B cell (primary cell): Measurements from ENCODE around the gene CABLES2. TPM values are rescaled to one million over a fixed set of nuclear protein-coding genes. Genes with fewer than 3 reads are reported as not detected.

Source experiments
- ATAC-seq: fragments of 200-7000 bp; cut with Tn5 transposase; one replicate; pipeline ENCODE4 v1.10.0; 2021; ENCODE audit warnings: low read depth, mild to moderate bottlenecking, moderate number of reproducible peaks, moderate library complexity
- CTCF ChIA-PET: fragments of 350-600 bp; sonication (Branson Sonifier 250); formaldehyde crosslinking; loops from one replicate; lab custom pipeline; 2021; ENCODE audit warnings: antibody characterized with exemption, inconsistent platforms; lab: Charles Lee
- POLR2A ChIA-PET: fragments of 350-600 bp; sonication (Branson Sonifier 250); formaldehyde crosslinking; loops from one replicate; lab custom pipeline; 2021; ENCODE audit warnings: antibody characterized with exemption; lab: Charles Lee
- DNase-seq: peaks from one replicate; pipeline ENCODE4 v3.0.0; 2013
- H2AFZ ChIP-seq: 2 replicates; pipeline ENCODE4 v1.6.1; 2012; ENCODE audit warnings: mild to moderate bottlenecking, low read depth, low read length; ENCODE audit not compliant: insufficient read depth, poor library complexity, severe bottlenecking
- H3K27ac ChIP-seq, 2 donors: 1 replicate in 1 of 2; 2 replicates in 1 of 2; pipeline ENCODE4 v1.5.1; 2012 to 2013; ENCODE audit warnings: low read length in 2 of 2, mild to moderate bottlenecking in 2 of 2, moderate library complexity in 1 of 2
- H3K27me3 ChIP-seq, 4 experiments: fragments of 200-600 bp in 1 of 4; sonication (generic) in 1 of 4; replicated peaks in 1 of 4; 1 replicate in 2 of 4; 2 replicates in 2 of 4; pipeline versions ENCODE4 v1.6.1 to v1.7.0; 2013 to 2016; ENCODE audit warnings: low read length in 3 of 4, mild to moderate bottlenecking in 2 of 4, mixed read lengths in 1 of 4, moderate library complexity in 1 of 4; ENCODE audit not compliant: insufficient read depth in 4 of 4, control insufficient read depth in 3 of 4; ENCODE audit errors: control extremely low read depth in 1 of 4
- H3K36me3 ChIP-seq, 2 experiments: replicated peaks in 1 of 2; 1 replicate in 1 of 2; 2 replicates in 1 of 2; pipeline versions ENCODE4 v1.6.1 to v1.7.1; 2013; ENCODE audit warnings: low read length in 1 of 2; ENCODE audit not compliant: insufficient read depth in 2 of 2, control insufficient read depth in 1 of 2; ENCODE audit errors: control extremely low read depth in 1 of 2, extremely low read depth in 1 of 2
- H3K4me1 ChIP-seq, 2 donors: fragments of 200-600 bp in 1 of 2; sonication (generic) in 1 of 2; 1 replicate in 1 of 2; 2 replicates in 1 of 2; pipeline versions ENCODE4 v1.5.1 to v1.6.1; 2013 to 2017; ENCODE audit warnings: low read length in 2 of 2; ENCODE audit not compliant: control insufficient read depth in 2 of 2, insufficient read depth in 2 of 2
- H3K4me2 ChIP-seq: replicated peaks from 2 replicates; pipeline ENCODE3; 2012; ENCODE audit warnings: mild to moderate bottlenecking, low read depth, low read length; ENCODE audit not compliant: poor library complexity, severe bottlenecking
- H3K4me3 ChIP-seq, 5 experiments: fragments of 200-600 bp in 1 of 5; sonication (generic) in 1 of 5; 1 replicate in 3 of 5; 2 replicates in 2 of 5; pipeline versions ENCODE4 v1.5.1 to v1.7.0; 2011 to 2016; ENCODE audit warnings: low read length in 4 of 5, mild to moderate bottlenecking in 4 of 5, low read depth in 2 of 5, control low read depth in 1 of 5, moderate library complexity in 1 of 5; ENCODE audit not compliant: insufficient read depth in 1 of 5; ENCODE audit errors: control extremely low read depth in 1 of 5, extremely low read depth in 1 of 5
- H3K79me2 ChIP-seq: fragments of 200-600 bp; sonication (generic); one replicate; pipeline ENCODE4 v1.6.0; 2016; ENCODE audit warnings: low read length; ENCODE audit not compliant: control insufficient read depth, insufficient read depth
- H3K9ac ChIP-seq: fragments of 200-600 bp; sonication (generic); 2 replicates; pipeline ENCODE4 v1.6.1; 2017; ENCODE audit warnings: mild to moderate bottlenecking, low read length, moderate library complexity
- H3K9me3 ChIP-seq, 3 donors: one replicate each; pipeline versions ENCODE4 v1.6.1 to v1.7.1; 2013; ENCODE audit warnings: low read length in 2 of 3; ENCODE audit not compliant: control insufficient read depth in 2 of 3, insufficient read depth in 1 of 3; ENCODE audit errors: control extremely low read depth in 1 of 3
- H4K20me1 ChIP-seq: 2 replicates; pipeline ENCODE4 v1.6.0; 2012; ENCODE audit warnings: mild to moderate bottlenecking, low read length; ENCODE audit not compliant: insufficient read depth, control insufficient read depth, poor library complexity, severe bottlenecking
- H3K27ac Mint-ChIP-seq: one replicate; pipeline ENCODE4 v1.8.0; 2021; ENCODE audit warnings: mixed read lengths
- H3K27me3 Mint-ChIP-seq: one replicate; pipeline ENCODE4 v1.8.0; 2021; ENCODE audit warnings: mixed read lengths
- H3K4me1 Mint-ChIP-seq: one replicate; pipeline ENCODE4 v1.8.0; 2021; ENCODE audit warnings: mixed read lengths
- H3K4me3 Mint-ChIP-seq: one replicate; pipeline ENCODE4 v1.8.0; 2021; ENCODE audit warnings: mixed read lengths
- H3K9me3 Mint-ChIP-seq: one replicate; pipeline ENCODE4 v1.8.0; 2022; ENCODE audit warnings: mixed read lengths; ENCODE audit not compliant: insufficient read depth
- EZH2 ChIP-seq: IDR thresholded peaks from 2 replicates; pipeline ENCODE4 v1.6.1; 2012; ENCODE audit warnings: borderline replicate concordance, low read depth, mild to moderate bottlenecking, moderate library complexity, low read length; ENCODE audit not compliant: insufficient read depth, poor library complexity, severe bottlenecking
- WGBS: methylation state at CpG from one replicate; pipeline ENCODE4 v1.1.5; 2013; ENCODE audit warnings: missing lambda C conversion rate; ENCODE audit not compliant: insufficient coverage; 5-methylcytosine and 5-hydroxymethylcytosine counted together
- intact Hi-C: fragments of 100-400 bp; cut with micrococcal nuclease; formaldehyde crosslinking; loops from one replicate; pipeline ENCODE4 v1.10.0; 2022
- polyA plus RNA-seq: library from polyadenylated mRNA; depleted of rRNA; stranded (reverse); fragments of >200 nt; gene quantifications from 2 replicates; pipeline ENCODE4 v1.2.3, GENCODE V29; 2012
- total RNA-seq, 2 donors: library from RNA; stranded (reverse); fragments of 120-200 nt in 1 of 2; gene quantifications; 1 replicate in 1 of 2; 2 replicates in 1 of 2; pipeline versions ENCODE4 v1.2.3 to v1.2.4, GENCODE V29; 2013 to 2022
- TF ChIP-seq, protein P1 (sequence below): fragments of 200-600 bp; IDR thresholded peaks from one replicate; pipeline ENCODE4 v1.8.0; 2022; ENCODE audit warnings: antibody characterized with exemption, mild to moderate bottlenecking

The CABLES2 gene
- total and polyA plus RNA-seq, 2 donors (not counting 1 experiment from before 2014, with no cell fraction given): 4.8 to 8.2 TPM

DNA sequence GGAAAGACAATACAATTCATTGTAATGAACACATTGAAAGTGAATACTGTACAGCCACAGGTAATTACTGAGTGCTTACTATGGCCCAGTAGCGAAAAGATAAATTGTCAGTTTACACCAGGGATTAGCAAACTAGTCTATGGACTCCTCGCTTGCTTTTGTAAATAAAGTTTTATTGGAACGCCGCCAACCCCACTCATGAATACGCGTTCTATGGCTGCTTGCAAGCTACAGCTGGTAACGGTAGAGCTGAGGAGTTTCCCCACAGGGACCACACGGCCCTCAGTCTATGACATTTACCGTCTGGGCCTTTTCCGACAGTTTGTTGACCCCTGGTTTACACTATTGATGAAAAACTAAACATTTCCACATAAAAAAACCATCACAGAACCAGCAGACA lies 64.2 kb downstream of the CABLES2 start:
- CTCF ChIA-PET: interaction anchor here (1.5 kb wide), 1 partner anchor 42 kb away, joined by 4 read pairs; no protein-coding TSS in a partner anchor
- no peaks in the 10 kb centered on the region for H3K27me3 ChIP-seq
- H3K36me3 ChIP-seq: no peaks in the 10 kb centered on the region
- no peak overlapping the region for H3K4me2 ChIP-seq
- no peaks in the 10 kb centered on the region for H3K79me2 ChIP-seq
- no peak overlapping the region for H3K4me3 ChIP-seq
- no peak for DNase-seq
- peaks cover 24 to 29% of the 10 kb centered on the region in 2 donors for H3K4me1 ChIP-seq
- Mint-ChIP-seq H3K4me1 (peaks cover 23% of the 10 kb centered on the region), H3K4me3 (no peak overlapping the region), H3K9me3 (no peaks in the 10 kb centered on the region), H3K27me3 (no peaks in the 10 kb centered on the region), H3K27ac (peak overlapping the region; percentile 3)
- H3K9ac ChIP-seq: no peak overlapping the region
- H3K27ac ChIP-seq: no peak overlapping the region
- POLR2A ChIA-PET: interaction anchor here (0.6 kb wide), 1 partner anchor 11 kb away, joined by 4 read pairs; no protein-coding TSS in a partner anchor
- H4K20me1 ChIP-seq: no peaks in the 10 kb centered on the region
- intact Hi-C loops: no loop called here
- peaks cover 0 to 8% (median 0%) of the 10 kb centered on the region in 3 donors for H3K9me3 ChIP-seq
- WGBS: 96% methylated on average over 10 of the region's 10 CpGs
- no peak for ATAC-seq
- TF ChIP-seq, protein P1, sequence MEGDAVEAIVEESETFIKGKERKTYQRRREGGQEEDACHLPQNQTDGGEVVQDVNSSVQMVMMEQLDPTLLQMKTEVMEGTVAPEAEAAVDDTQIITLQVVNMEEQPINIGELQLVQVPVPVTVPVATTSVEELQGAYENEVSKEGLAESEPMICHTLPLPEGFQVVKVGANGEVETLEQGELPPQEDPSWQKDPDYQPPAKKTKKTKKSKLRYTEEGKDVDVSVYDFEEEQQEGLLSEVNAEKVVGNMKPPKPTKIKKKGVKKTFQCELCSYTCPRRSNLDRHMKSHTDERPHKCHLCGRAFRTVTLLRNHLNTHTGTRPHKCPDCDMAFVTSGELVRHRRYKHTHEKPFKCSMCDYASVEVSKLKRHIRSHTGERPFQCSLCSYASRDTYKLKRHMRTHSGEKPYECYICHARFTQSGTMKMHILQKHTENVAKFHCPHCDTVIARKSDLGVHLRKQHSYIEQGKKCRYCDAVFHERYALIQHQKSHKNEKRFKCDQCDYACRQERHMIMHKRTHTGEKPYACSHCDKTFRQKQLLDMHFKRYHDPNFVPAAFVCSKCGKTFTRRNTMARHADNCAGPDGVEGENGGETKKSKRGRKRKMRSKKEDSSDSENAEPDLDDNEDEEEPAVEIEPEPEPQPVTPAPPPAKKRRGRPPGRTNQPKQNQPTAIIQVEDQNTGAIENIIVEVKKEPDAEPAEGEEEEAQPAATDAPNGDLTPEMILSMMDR: no peak
- no peak for TF ChIP-seq EZH2
- H2AFZ ChIP-seq: no peak overlapping the region

DNA sequence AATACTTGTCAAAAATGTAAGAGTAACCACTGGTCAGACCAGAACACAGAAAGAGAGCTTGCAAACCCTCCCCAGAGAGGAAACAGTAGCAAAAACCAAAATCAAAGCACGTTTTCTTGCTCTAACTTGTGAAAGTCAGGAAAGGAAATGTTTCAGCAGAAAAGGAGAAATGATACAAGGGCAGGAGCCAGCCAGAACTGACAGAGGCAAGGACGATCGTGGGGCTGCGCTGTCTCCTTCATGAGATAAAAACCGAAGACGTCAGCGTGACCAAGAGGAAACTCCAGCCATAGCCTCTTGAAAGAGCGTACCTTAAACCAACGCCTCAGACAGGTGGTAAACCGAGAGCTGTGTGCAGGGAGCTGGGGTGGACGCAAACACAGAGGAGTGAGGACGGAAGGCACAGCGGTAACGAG lies 67.4 kb downstream of the CABLES2 start:
- H4K20me1 ChIP-seq: no peaks in the 10 kb centered on the region
- H3K9me3 ChIP-seq: peaks cover 0 to 18% (median 0%) of the 10 kb centered on the region in 3 donors
- ATAC-seq: peak; percentile 59
- DNase-seq: peak; percentile 90
- ChIA-PET POLR2A (interaction anchor here (0.5 to 4.6 kb wide), 4 partner anchors 28 to 288 kb away, joined by 3 to 43 read pairs (median 10); partner anchors contain the start of genes ADRM1 and LAMA5), CTCF (interaction anchor here (0.6 to 1.8 kb wide), 13 partner anchors 9 to 463 kb away, joined by 3 to 16 read pairs (median 3); partner anchors contain the start of genes ADRM1 and RPS21)
- H3K27ac Mint-ChIP-seq: peak overlapping the region; percentile 95
- peak overlapping the region; percentile 69 for H2AFZ ChIP-seq
- H3K4me2 ChIP-seq: peak overlapping the region; percentile 82
- no peaks in the 10 kb centered on the region for H3K79me2 ChIP-seq
- peaks cover 53 to 61% of the 10 kb centered on the region in 2 donors for H3K4me1 ChIP-seq
- intact Hi-C loops: loop anchor here (1.0 to 5.0 kb wide), 3 partner anchors 27 to 48 kb away; partner anchors contain the start of genes ADRM1, LAMA5 and RPS21
- H3K36me3 ChIP-seq: no peaks in the 10 kb centered on the region
- WGBS: 5% methylated on average over 12 of the region's 14 CpGs
- peak overlapping the region in 4 of 5 experiments; percentile 31 to 68 (median 50) for H3K4me3 ChIP-seq
- no peaks in the 10 kb centered on the region for H3K27me3 ChIP-seq
- peak overlapping the region; percentile 69 for H3K9ac ChIP-seq
- H3K27me3 Mint-ChIP-seq: no peaks in the 10 kb centered on the region
- TF ChIP-seq EZH2: no peak
- TF ChIP-seq, protein P1: no peak
- H3K4me1 Mint-ChIP-seq: peaks cover 48% of the 10 kb centered on the region
- peak overlapping the region; percentile 84 for H3K4me3 Mint-ChIP-seq
- H3K27ac ChIP-seq: peak overlapping the region; percentile 86 to 87
- peaks cover 3% of the 10 kb centered on the region for H3K9me3 Mint-ChIP-seq
